NCI-H748 treated with DMSO at 0.1 percent for 48 hours (cell line): ENCODE measurements around the gene IRAK1.

ENCODE experiments used
- DNase-seq: peaks from one replicate; lab custom pipeline; 2025; lab: John Stamatoyannopoulos, UW

IRAK1 gene

DNA sequence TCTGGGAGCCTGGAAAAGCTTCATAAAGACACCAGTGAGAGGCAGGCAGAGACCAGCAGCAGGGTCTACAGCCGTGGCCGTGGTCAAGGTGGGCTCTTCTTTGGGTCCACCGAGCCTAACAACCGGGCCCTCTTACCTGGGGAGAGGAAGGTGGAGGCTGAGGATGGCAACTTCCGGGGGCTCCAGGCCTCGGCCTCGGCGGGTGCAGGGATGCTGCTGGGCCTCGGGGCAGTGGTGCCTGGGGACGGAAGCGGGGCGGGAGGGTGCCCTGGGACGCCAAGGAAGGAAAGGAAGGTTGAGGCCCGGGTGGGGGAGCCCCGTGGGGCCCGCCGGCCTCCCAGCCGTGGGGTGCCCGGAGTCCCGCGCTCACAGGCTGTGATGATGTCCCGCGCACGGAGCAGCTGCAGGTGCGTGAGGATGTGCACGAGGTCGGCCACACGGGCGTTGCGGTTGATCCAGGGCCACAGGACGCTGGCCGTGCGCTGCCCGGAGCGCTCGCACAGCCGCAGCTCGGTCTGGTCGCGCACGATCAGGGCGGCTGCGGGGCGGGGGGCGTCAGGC is 561 bp downstream of the IRAK1 start:
- DNase-seq, result no peak

- no peak for DNase-seq
Observed at GRCh38 chrX:154018518-154019060, 1.1 kb downstream of the IRAK1 start.

DNA sequence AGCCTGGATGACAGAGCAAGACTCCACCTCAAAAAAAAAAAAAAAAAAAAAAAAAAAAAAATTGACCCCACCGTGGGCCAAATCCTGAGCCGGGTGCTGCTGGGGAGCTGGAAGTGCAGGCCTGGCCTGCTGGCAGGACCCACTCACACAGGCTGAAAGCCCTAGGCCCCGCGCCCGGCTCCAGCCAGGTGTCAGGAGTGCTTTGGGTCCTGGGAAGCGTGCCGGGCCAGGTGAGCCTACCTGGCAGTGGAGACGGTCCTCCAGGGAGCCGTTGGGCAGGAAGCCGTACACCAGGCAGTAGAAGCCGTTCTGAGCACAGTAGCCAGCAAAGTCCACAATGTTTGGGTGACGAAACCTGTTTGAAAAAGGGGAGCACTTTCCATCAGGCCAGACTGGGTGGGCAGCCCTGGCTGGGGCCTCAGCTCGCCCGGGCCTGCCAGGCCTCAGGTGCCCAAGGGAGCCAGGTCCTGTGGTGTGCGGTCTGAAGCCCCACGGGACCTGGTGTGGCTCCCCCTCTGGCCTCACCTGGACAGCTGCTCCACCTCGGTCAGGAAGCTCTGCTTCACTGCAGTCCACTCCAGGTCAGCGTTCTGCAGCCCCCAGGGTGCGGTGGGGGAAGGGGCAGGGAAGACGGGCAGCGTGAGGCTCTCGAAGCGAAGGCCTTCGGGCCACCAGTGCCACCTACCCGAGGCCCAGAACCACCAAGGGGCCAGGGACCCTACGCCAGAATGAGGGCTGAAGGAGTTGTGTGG is 1.8 kb downstream of the IRAK1 start:
- DNase-seq, result no peak

GRCh38 chrX:154016366-154017076 is 3.2 kb downstream of the IRAK1 start:
- DNase-seq, result no peak

GRCh38 chrX:154015581-154016264 is 4.0 kb downstream of the IRAK1 start:
- DNase-seq, result no peak

DNA sequence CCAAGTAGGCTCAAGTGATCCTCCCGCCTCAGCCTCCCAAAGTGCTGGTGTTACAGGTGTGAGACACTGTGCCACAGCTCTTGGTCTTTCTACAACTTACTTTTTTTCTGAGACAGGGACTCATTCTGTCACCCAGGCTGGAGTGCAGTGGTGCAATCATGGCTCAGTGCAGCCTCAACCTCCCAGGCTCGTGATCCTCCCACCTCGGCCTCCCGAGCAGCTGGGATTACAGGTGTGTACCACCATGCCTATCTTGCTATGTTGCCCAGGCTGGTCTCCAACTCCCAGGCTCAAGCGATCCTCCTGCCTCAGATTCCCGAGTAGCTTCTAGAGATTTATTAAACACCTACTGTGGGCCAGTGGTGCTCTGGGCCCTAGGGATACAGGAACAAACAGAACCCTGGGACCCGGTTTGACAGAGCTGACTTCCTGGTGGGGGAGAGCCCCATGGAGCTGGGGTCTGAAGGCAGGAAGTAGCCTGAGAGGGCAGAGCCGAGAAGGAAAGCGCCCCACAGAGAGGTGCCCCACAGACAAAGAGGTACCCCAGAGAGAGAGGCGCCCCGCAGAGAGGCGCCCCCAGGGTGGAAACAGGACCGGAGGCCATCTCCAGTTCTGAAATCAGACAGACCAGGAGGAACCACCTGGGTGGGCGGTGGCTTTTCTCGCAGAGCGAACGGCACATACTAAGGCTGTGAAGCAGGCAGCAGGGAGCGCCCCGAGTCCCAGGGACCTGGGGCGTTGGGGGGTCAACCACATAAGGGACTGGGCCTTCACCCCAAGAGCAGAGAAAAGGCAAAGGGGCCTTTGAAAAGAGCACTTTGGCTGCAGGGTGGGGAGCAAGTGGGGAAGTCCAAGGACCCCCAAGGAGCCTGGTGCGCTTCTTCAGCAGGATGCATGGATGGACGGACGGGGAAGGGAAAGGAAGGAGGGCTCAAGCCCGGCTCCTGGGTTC is 5.0 kb downstream of the IRAK1 start:
- DNase-seq, result no peak

DNA sequence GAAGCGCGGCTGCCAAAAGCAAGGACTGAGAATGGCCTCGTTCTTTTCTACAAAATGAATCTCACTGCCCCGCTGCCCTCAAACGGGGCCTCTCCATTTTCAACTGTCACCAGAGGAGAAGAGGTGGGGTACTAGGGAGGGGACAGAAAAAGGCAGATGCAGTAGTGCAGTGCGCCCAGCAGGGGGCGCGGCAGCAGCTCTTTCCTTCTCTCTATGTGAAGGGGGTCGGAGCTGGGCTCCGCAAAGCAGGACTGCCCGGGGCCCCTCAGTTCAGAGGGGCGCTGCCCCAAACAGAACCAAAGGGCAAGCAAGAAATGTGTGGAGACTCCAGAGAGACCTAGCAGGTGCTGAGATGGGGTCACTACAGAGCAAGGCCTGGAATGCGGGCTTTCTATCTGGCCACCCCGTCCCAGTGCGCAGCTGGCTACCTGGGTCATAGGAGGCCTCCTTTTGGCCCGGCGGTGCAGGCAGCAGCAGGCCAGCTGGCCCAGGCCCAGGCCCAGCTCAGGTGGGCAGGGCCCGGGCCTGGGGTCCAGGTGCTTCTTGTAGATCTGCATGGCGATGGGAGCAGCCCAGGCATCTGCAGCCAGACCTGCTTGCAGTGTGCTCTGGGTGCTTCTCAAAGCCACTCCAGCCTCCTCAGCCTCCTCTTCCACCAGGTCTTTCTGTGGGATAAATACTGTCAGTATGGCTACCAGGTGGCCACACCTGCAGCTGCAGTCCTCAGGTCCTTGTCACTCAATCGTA is 5.9 kb downstream of the IRAK1 start:
- peak; percentile 12 for DNase-seq

GRCh38 chrX:154013001-154013421 is 6.7 kb downstream of the IRAK1 start:
- no peak for DNase-seq

DNA sequence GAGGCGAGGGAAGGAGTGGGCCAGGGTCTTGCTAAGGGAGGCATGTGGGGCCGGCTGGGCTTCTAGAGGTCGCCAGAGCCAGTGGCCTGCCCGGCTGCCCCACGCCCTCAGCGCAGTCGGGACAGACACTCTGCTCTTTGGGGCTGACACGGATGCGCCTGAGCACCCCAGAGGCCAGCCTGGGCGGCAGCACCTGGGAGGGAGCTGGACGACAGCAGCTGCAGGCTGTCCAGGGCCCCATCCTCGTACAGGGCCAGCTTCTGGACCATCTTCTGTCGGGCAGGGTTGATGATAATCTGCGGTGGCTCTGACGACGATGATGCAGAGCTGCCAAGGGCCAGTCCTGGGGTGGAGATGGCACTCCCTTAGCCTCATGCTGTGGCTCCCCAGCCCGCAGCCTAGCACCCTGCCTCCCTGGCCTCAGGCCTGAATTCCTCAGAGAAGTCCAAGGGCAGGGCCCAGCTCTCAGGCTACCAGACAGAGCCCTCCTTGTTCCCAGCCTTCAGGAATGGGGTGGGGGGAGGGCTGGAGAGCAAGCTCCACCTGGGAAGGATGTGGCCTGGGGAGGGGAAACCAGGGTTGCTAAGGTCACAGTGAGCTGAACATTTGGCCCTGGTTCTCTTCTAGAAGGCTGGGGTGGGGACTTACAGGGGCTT is 7.2 kb downstream of the IRAK1 start:
- no peak for DNase-seq

GRCh38 chrX:154011376-154012335 is 8.0 kb downstream of the IRAK1 start:
- DNase-seq, result no peak

DNA sequence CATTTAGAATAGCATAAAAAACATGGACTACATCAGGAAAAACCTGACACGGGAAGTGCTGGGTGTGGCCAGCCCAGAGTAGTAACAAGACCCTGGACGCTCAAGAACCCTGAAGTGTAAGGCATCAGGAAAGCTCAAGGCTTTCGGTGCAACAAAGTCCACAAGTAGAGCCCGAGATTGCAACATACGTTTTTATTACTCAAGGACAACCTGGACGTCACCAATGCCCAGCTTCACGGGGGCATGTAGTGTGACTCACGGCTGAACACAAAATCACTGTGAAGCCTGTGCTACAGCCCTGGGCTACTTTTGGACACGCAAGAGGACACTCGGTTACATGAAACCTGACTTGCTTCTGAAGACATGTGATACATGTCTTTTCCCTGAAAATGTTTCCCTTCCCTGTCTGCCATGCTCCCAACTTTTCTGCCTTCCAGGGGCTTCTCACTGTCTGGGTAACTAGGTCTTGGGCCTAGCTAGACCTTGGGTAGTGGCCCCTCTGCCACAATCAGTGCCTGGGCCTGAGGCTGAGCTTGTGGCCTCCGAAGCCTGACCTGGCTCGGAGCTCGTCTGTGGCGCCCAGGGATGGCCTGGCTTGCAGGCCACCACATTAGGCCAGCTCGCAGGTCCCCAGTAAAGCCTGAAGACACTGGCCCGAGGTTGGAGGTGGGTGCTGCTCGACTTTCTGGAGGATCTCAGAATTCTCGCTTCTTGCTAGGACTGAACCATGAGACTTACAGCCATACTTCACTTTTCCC is 9.2 kb downstream of the IRAK1 start:
- DNase-seq, result no peak

DNA sequence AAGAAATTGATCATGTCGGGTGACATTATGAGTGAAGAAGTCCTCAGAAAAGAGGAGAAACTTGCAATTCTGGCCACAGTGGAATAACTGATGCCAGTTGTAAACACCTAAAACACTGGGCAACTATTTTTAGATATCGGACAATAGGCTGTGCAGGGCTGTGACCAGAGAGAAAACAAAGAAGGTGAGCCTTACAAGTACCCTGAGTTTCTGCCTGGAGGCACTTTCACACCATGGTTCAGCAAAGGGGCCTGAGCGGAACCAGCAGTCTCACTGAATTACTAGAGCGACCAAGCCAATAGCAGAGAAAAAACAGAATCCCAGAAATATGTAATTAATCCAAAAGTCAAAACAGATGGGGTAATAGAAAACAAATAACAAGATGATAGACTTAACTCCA is 11.2 kb downstream of the IRAK1 start:
- no peak for DNase-seq

- DNase-seq, result no peak
Observed at GRCh38 chrX:154006947-154007346, 12.8 kb downstream of the IRAK1 start.

GRCh38 chrX:154004315-154004714 is 15.4 kb downstream of the IRAK1 start:
- DNase-seq, result no peak

DNA sequence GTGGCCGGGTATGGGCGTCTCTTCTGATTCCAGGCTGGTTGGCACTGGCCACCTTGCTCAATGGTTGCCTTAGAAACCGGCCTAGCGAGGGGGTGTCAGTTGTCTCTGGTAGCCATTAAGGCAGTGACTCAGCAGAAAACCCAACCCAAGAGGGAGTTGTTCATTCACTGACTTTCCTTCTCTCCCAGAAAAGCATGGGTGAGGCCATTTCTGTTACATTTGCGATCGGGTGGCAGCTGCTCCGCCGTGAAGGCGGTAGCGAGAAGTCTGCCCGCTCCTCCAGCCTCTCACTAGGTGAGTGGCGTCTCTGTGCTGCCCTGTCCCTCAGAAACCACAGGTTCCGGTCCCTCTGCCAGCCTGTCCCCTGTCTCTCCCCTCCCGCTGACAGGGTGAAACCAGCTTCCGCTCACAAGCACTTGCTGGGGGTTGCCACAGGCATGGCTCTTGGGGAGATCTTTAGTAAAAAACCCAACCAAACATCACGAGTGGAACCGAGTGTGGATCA is 17.4 kb downstream of the IRAK1 start:
- DNase-seq, result peak; percentile 27

GRCh38 chrX:154000051-154000450 is 19.7 kb downstream of the IRAK1 start:
- DNase-seq, result no peak

DNA sequence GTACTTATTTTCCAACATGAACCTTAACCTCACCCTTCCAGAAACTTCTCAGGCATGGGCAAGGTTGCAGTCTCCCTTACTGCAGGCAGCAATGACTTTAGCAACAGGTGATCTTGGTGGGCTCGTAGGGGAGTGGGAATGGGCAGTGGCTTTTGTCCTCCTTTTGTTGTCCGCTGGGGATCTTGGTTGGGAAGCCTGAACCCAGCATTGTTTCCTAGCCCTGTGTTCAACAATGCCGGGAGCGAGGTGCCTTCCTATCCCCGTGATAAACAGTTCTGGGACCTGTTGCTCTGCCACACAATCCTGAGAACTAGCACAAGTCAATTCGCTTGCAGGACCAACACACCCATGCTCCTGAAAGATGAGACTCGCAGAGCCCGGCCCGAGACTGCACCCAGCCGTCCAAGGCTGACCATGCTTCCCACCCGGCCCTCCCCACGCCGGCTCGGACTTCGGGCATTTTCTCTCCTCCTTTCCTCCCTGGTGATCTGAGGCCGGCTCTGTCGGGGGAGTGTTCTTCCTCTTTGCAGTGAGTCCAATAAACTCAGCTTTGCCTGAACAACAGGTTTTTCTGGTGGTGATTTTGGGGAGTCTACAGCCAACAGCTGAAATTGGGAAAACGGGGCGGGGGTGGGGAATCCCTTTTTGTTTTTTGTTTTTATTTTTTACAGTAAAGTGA is 20.2 kb downstream of the IRAK1 start:
- no peak for DNase-seq
